Naive thymus-derived CD8-positive, alpha-beta T cell (primary cell): ENCODE results near the gene AHDC1. TPM values are rescaled to one million over a fixed set of nuclear protein-coding genes. Genes with fewer than 3 reads are reported as not detected.
"Not testable (repeated sequence)": the region's sequence is repeated elsewhere in the genome, so short reads cannot be mapped to it uniquely, and the experiment has no call there.

ENCODE experiments used
- ATAC-seq, 2 donors: fragments of 150-1000 bp; cut with Tn5 transposase in 1 of 2; sonication (Bioruptor Pico), chemical (Tn5 transposase) in 1 of 2; 1 replicate in 1 of 2; 2 replicates in 1 of 2; pipeline ENCODE4 v1.10.0; 2021; ENCODE audit warnings: mild to moderate bottlenecking in 2 of 2, moderate library complexity in 2 of 2
- POLR2A ChIA-PET: fragments of 350-600 bp; sonication (Branson Sonifier 250); formaldehyde crosslinking; loops from one replicate; lab custom pipeline; 2021; ENCODE audit warnings: antibody characterized with exemption; lab: Charles Lee
- DNase-seq, 10 donors: peaks; one replicate each; pipeline versions ENCODE4 v3.0.0 to v3.0.0-alpha.2; 2020 to 2022
- H3K27ac Mint-ChIP-seq, 10 donors: one replicate each; pipeline ENCODE4 v1.8.0; 2020 to 2022; ENCODE audit warnings: mild to moderate bottlenecking in 10 of 10, mixed read lengths in 10 of 10, moderate library complexity in 4 of 10, inconsistent platforms in 1 of 10
- H3K27me3 Mint-ChIP-seq, 5 donors: one replicate each; pipeline ENCODE4 v1.8.0; 2021 to 2022; ENCODE audit warnings: mixed read lengths in 5 of 5
- H3K36me3 Mint-ChIP-seq, 3 donors: one replicate each; pipeline ENCODE4 v1.8.0; 2020 to 2022; ENCODE audit warnings: mixed read lengths in 3 of 3, mild to moderate bottlenecking in 2 of 3, inconsistent platforms in 1 of 3
- H3K4me1 Mint-ChIP-seq, 4 donors: one replicate each; pipeline ENCODE4 v1.8.0; 2021 to 2022; ENCODE audit warnings: mixed read lengths in 4 of 4
- H3K4me3 Mint-ChIP-seq, 10 donors: one replicate each; pipeline ENCODE4 v1.8.0; 2020 to 2022; ENCODE audit warnings: mild to moderate bottlenecking in 10 of 10, mixed read lengths in 10 of 10, moderate library complexity in 6 of 10, inconsistent platforms in 1 of 10
- H3K9me3 Mint-ChIP-seq, 9 donors: one replicate each; pipeline ENCODE4 v1.8.0; 2020 to 2022; ENCODE audit warnings: mixed read lengths in 9 of 9, mild to moderate bottlenecking in 3 of 9, inconsistent platforms in 1 of 9, moderate library complexity in 1 of 9
- polyA plus RNA-seq, 3 donors: library from polyadenylated mRNA; unstranded; fragments of 300-500 nt; fragmentation: Illumina TruSeq; gene quantifications; one replicate each; pipeline ENCODE4 v1.2.3, GENCODE V29; 2021
- total RNA-seq, 8 experiments: library from RNA in 2 of 8; stranded (reverse) in 2 of 8; gene quantifications; one replicate each; pipeline ENCODE4 v1.2.3 and lab custom pipeline; 2021 to 2026

AHDC1 gene
- total and polyA plus RNA-seq, 5 experiments from 2014 or later, result 0.57 to 24.7 (median 2.4) TPM

DNA sequence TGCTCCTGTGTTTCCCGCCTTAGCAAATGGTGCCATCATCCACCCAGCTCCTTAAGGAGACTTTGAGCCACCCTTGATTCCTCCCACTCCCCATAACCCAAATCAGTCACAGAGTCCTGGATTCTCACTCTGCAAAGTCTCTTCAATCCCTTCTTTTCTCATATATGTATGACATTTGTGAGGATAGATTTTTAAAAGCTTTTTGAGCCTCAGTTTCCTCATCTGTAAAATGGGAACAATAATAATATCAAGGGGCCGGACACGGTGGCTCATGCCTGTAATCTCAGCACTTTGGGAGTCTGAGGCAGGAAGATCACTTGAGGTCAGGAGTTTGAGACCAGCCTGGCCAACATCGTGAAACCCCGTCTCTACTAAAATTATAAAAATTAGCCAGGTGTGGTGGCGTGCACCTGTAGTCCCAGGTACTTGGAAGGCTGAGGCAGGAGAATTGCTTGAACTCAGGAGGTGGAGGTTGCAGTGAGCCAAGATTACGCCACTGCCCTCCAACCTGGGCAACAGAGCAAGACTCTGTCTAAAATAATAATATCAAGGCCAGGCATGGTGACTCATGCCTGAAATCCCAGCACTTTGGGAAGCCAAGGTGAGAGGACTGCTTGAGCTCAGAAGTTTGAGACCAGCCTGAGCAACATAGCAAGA lies 16.0 kb upstream of the AHDC1 start:
- H3K27me3 Mint-ChIP-seq, H3K9me3 Mint-ChIP-seq, H3K36me3 Mint-ChIP-seq, ATAC-seq, DNase-seq: not testable (repeated sequence)
- peak overlapping the region in 4 of 10 donors; percentile 17 to 53 (median 51) for H3K4me3 Mint-ChIP-seq
- H3K4me1 Mint-ChIP-seq, result peaks cover 27 to 58% (median 54%) of the 10 kb centered on the region in 4 donors
- H3K27ac Mint-ChIP-seq, result peak overlapping the region in 7 of 10 donors; percentile 28 to 90 (median 67)
- POLR2A ChIA-PET, result interaction anchor here (1.0 to 17.1 kb wide), 4 partner anchors 10 to 39 kb away, joined by 4 to 263 read pairs (median 14); no protein-coding TSS in a partner anchor

DNA sequence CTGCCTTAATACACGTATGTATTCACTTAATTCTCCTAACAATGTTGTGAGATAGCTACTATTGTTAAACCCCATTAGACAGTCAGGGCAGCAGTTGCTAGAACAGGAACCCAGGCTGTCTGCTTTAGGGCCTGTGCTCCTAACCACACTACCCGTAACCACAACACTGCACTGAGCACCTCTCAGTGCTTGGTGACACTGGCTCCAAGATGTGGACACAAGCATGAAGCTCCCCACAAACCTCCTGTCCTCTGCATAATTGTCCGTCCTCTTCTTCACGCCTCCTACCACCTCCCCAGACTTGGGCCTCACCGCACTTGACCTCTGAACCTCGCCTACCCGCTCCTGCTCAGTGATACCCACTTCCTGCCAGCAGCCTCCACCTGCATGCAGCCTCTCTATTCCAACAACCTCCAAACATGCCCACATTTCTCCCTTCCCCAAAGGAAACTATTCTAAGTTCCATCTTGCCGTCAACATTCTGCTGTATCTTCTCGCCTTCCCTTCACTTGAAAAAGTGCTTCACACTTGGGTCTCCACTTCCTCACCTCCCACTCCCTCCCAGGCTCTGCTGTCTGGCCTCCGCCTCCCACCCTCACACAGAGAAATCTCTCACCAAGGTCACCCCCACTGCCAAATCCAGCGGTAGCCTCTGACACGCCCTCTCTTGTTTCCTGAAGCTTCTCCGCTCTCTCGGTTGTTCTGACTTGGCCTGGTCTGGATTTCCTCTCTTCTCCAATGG lies 14.6 kb upstream of the AHDC1 start:
- peaks cover 35 to 69% (median 65%) of the 10 kb centered on the region in 4 donors for H3K4me1 Mint-ChIP-seq
- POLR2A ChIA-PET, result interaction anchor here (0.6 to 17.1 kb wide), 10 partner anchors 10 to 191 kb away, joined by 3 to 263 read pairs (median 4); partner anchors contain the start of gene IFI6
- peak in 5 of 10 donors; percentile 34 to 68 (median 63) for DNase-seq
- no peaks in the 10 kb centered on the region for H3K36me3 Mint-ChIP-seq
- ATAC-seq, result peak; percentile 98 to 99
- no peaks in the 10 kb centered on the region for H3K9me3 Mint-ChIP-seq
- peak overlapping the region; percentile 68 to 94 (median 89) for H3K27ac Mint-ChIP-seq
- H3K27me3 Mint-ChIP-seq, result no peaks in the 10 kb centered on the region
- H3K4me3 Mint-ChIP-seq, result peak overlapping the region in 9 of 10 donors; percentile 46 to 79 (median 62)

DNA sequence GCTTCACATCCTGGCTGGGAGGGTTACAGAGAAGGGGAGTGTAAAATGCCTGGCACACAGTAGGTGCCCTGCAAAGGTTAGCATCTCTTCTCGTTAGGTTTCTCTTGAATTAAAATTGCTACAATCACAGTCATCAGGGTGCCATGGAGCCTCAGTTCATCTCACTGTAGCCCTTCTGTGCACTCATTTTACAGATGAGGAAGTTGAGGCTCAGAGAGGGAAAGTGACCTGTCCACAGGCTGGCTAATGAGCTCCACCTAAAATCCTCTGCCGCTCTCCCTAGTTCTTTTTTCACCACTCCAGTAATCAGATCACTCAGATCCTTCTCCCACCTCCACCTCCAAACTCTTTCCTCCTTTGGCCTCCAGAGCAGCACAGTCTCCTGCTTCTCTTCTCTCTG lies 13.5 kb upstream of the AHDC1 start:
- Mint-ChIP-seq H3K4me1 (peaks cover 34 to 78% (median 70%) of the 10 kb centered on the region in 4 donors), H3K9me3 (no peaks in the 10 kb centered on the region), H3K4me3 (peak overlapping the region in 9 of 10 donors; percentile 28 to 79 (median 55)), H3K27ac (peak overlapping the region; percentile 68 to 94 (median 89)), H3K27me3 (no peaks in the 10 kb centered on the region), H3K36me3 (no peaks in the 10 kb centered on the region)
- DNase-seq, result no peak
- POLR2A ChIA-PET, result interaction anchor here (1.1 to 17.1 kb wide), 7 partner anchors 9 to 42 kb away, joined by 3 to 263 read pairs (median 3); no protein-coding TSS in a partner anchor
- no peak for ATAC-seq

- peaks cover 39 to 80% (median 75%) of the 10 kb centered on the region in 4 donors for H3K4me1 Mint-ChIP-seq
- no peaks in the 10 kb centered on the region for H3K9me3 Mint-ChIP-seq
- no peak for DNase-seq
Measured at GRCh38 chr1:27616441-27616840, 12.5 kb upstream of the AHDC1 start.

DNA sequence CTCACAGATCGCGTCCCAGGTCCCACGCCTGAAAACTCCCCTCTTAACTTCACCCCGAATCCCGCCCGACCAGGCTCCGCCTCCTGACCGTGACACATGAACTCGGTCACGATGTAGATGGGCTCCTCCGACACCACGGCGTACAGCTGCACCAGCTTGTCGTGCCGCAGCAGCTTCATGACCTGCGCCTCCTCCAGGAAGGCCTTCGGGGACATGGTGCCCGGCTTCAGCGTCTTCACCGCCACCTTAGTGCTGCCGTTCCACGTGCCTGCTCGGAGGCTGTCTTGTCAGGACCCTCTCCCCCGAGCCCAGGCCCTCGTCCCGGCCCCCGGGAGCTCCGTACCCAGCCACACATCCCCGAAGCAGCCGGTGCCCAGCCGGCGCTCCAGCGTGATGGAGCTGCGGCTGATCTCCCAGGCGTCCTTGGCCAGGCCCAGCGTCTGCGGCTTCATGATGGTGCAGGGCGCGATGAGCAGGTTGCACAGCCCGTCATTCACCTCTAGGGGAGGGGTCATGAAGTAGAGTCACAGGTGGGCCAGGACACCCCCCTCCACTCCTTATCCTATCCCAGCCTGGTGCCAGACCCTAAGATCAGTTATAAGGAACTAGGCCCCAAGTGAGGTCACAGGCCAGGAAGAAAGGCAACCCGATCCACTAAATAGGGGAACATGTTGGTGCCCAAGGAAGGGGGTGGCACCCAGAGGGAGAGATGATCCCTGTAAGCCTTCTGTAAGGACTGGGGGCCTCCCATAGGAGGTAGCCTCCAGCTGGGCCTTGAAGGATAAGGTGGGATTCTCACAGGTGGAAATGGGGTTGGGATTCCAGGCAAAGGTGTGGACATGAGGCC lies 11.6 kb upstream of the AHDC1 start:
- POLR2A ChIA-PET, result interaction anchor here (1.0 to 17.1 kb wide), 6 partner anchors 7 to 56 kb away, joined by 3 to 263 read pairs (median 4); partner anchors contain the start of gene IFI6
- peak overlapping the region in 3 of 10 donors; percentile 38 to 67 (median 52) for H3K4me3 Mint-ChIP-seq
- no peaks in the 10 kb centered on the region for H3K36me3 Mint-ChIP-seq
- peaks cover 41 to 80% (median 73%) of the 10 kb centered on the region in 4 donors for H3K4me1 Mint-ChIP-seq
- H3K9me3 Mint-ChIP-seq, result no peaks in the 10 kb centered on the region
- peak overlapping the region; percentile 43 to 87 (median 74) for H3K27ac Mint-ChIP-seq
- DNase-seq (no peak), ATAC-seq (no peak)
- H3K27me3 Mint-ChIP-seq, result no peaks in the 10 kb centered on the region

More at GRCh38 chr1:27616441-27616840, 12.5 kb upstream of the AHDC1 start:
- no peaks in the 10 kb centered on the region for H3K36me3 Mint-ChIP-seq
- H3K4me3 Mint-ChIP-seq, result peak overlapping the region in 4 of 10 donors; percentile 10 to 53 (median 30)
- H3K27me3 Mint-ChIP-seq, result no peaks in the 10 kb centered on the region
- peak overlapping the region; percentile 68 to 92 (median 86) for H3K27ac Mint-ChIP-seq
- POLR2A ChIA-PET, result interaction anchor here (0.8 to 17.1 kb wide), 8 partner anchors 8 to 55 kb away, joined by 3 to 263 read pairs (median 4); partner anchors contain the start of gene IFI6
- ATAC-seq, result no peak

DNA sequence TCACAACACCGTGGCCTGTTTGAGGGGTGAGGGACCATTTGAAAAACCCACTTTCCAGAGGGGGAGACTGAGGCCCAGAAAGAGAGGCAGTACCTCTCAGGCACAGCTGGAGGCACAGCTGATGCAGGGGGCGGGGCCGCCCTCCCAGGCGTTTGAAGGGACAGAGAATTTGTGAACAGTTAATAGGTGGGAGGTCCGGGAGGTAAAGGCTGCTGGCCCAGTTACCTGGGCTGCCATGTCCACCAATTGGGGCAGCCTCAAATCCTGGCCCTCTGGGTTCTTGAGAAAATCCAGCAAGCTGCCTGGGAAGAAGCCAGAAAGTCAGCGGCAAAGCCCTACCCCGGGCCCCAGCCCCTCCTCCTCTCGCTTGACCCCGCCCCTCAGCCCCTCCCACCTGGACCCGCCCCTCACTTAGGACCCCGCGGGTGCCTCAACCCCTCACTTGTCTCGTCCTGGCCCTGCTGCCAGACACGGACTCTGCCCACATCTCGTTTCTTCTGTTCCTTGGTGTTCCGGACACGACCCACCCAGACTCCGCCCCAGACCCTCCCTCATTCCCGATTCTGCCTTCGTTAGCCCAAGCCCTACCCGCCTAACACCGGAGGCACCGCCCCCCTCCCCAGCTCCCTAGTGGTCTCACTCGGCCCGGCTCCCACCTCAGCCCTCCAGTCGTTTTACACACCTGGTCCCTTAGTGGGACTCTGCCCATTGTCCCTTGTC lies 10.8 kb upstream of the AHDC1 start:
- POLR2A ChIA-PET, result interaction anchor here (0.7 to 17.1 kb wide), 10 partner anchors 8 to 111 kb away, joined by 3 to 263 read pairs (median 4); partner anchors contain the start of genes AHDC1 and FAM76A

GRCh38 chr1:27614043-27614624 lies 10.2 kb upstream of the AHDC1 start:
- Mint-ChIP-seq H3K36me3 (no peaks in the 10 kb centered on the region), H3K4me3 (peak overlapping the region in 9 of 10 donors; percentile 19 to 65 (median 47)), H3K9me3 (no peaks in the 10 kb centered on the region), H3K27ac (peak overlapping the region; percentile 20 to 94 (median 86)), H3K27me3 (no peaks in the 10 kb centered on the region), H3K4me1 (peaks cover 41 to 71% (median 64%) of the 10 kb centered on the region in 4 donors)
- POLR2A ChIA-PET, result interaction anchor here (0.7 to 17.1 kb wide), 11 partner anchors 9 to 112 kb away, joined by 3 to 263 read pairs (median 4); partner anchors contain the start of genes AHDC1, FAM76A and FGR
- DNase-seq (no peak), ATAC-seq (no peak)

More for the DNA sequence above, 10.8 kb upstream of the AHDC1 start:
- peak overlapping the region in 4 of 10 donors; percentile 38 to 67 (median 58) for H3K4me3 Mint-ChIP-seq
- no peak for DNase-seq
- H3K27ac Mint-ChIP-seq, result peak overlapping the region in 8 of 10 donors; percentile 43 to 94 (median 77)
- ATAC-seq, result no peak
- no peaks in the 10 kb centered on the region for H3K27me3 Mint-ChIP-seq
- H3K9me3 Mint-ChIP-seq, result no peaks in the 10 kb centered on the region
- no peaks in the 10 kb centered on the region for H3K36me3 Mint-ChIP-seq
- H3K4me1 Mint-ChIP-seq, result peaks cover 41 to 78% (median 70%) of the 10 kb centered on the region in 4 donors

GRCh38 chr1:27612718-27613117 lies 8.8 kb upstream of the AHDC1 start:
- DNase-seq (no peak), ATAC-seq (no peak)
- Mint-ChIP-seq H3K27me3 (no peaks in the 10 kb centered on the region), H3K27ac (peak overlapping the region in 7 of 10 donors; percentile 51 to 92 (median 69)), H3K4me1 (peaks cover 31 to 57% (median 51%) of the 10 kb centered on the region in 4 donors), H3K36me3 (no peaks in the 10 kb centered on the region), H3K4me3 (peak overlapping the region in 1 of 10 donors; percentile 18), H3K9me3 (no peaks in the 10 kb centered on the region)
- POLR2A ChIA-PET, result interaction anchor here (0.7 to 17.1 kb wide), 5 partner anchors 23 to 123 kb away, joined by 3 to 263 read pairs (median 3); partner anchors contain the start of gene FGR

- peak overlapping the region in 4 of 10 donors; percentile 51 to 86 (median 78) for H3K27ac Mint-ChIP-seq
- no peaks in the 10 kb centered on the region for H3K9me3 Mint-ChIP-seq
- no peak for ATAC-seq
- no peak overlapping the region for H3K4me3 Mint-ChIP-seq
- H3K36me3 Mint-ChIP-seq, result no peaks in the 10 kb centered on the region
- POLR2A ChIA-PET, result interaction anchor here (1.0 to 17.1 kb wide), 3 partner anchors 48 to 220 kb away, joined by 3 to 263 read pairs (median 3); partner anchors contain the start of gene IFI6
- no peaks in the 10 kb centered on the region for H3K27me3 Mint-ChIP-seq
- H3K4me1 Mint-ChIP-seq, result peaks cover 25 to 49% (median 44%) of the 10 kb centered on the region in 4 donors
- no peak for DNase-seq
Measured at GRCh38 chr1:27611450-27611849, 7.5 kb upstream of the AHDC1 start.

DNA sequence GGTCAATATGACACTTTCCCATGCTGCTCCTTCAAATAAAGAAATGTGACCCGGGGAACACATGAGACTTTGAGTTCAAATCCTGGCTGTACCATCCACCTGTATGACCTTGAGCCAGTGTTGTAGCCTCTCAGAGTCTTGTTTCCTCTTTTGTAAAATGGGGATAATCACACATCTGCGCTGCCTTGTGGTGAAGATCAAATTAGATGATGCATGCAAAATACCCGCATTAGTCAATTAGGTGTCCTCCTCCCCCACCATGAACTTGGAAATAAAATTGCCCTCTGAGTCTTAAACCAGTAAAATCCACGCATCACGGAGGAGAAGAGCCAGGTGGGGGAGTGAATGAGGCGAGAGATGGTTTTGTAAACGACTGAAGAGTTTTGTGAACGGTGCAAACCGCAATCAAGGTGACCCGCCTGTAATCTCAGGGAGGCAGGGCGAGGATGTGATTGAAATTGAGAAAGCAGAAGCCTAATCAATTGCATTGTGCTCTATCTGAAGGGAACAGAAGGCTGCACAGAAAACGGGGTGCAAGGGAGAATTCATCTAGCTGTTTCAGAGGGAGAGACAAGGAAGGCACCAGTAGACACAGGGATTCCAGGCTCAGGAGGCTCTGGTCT lies 5.8 kb upstream of the AHDC1 start:
- peaks cover 29 to 47% (median 43%) of the 10 kb centered on the region in 4 donors for H3K4me1 Mint-ChIP-seq
- DNase-seq (no peak), ATAC-seq (no peak)
- H3K27me3 Mint-ChIP-seq, result no peaks in the 10 kb centered on the region
- H3K9me3 Mint-ChIP-seq, result no peaks in the 10 kb centered on the region
- H3K36me3 Mint-ChIP-seq, result no peaks in the 10 kb centered on the region
- no peak overlapping the region for H3K27ac Mint-ChIP-seq
- H3K4me3 Mint-ChIP-seq, result no peak overlapping the region
- POLR2A ChIA-PET, result interaction anchor here (0.5 to 17.1 kb wide), 4 partner anchors 16 to 213 kb away, joined by 5 to 263 read pairs (median 6); no protein-coding TSS in a partner anchor
